ENCODE data around the gene RUNX3. TPM values are rescaled to one million over a fixed set of nuclear protein-coding genes. Genes with fewer than 3 reads are reported as not detected.

RUNX3 gene
- total RNA-seq, 1 experiment from 2014 or later = 22.6 TPM

- no TSS peak for BruUV-seq (replicated peaks)
- Histone ChIP-seq H3K79me2 (ENCODE audit: insufficient read depth, low read length) (no peaks in the 10 kb centered on the region; the same call in 1 of the 2 replicates), H3K9me3 (ENCODE audit: control insufficient read depth in 1 of 2, insufficient read depth in 1 of 2, low read depth in 1 of 2, low read length in 2 of 2) (no peaks in the 10 kb centered on the region), H3K27ac (ENCODE audit: low read depth, low read length) (no peak overlapping the region), H3K36me3 (ENCODE audit: control insufficient read depth in 1 of 2, insufficient read depth in 2 of 2, low read length in 2 of 2) (peaks cover 3 to 6% of the 10 kb centered on the region in 2 experiments; a peak in 2 of 4 replicates), H3K4me1 (ENCODE audit: control insufficient read depth in 1 of 2, insufficient read depth in 2 of 2, low read length in 2 of 2) (no peaks in the 10 kb centered on the region), H3K4me2 (ENCODE audit: low read length) (no peak overlapping the region), H3K4me3 (replicated peaks in 1 of 2; ENCODE audit: low read depth in 1 of 2, low read length in 2 of 2) (no peak overlapping the region), H3K9ac (ENCODE audit: low read length) (no peak overlapping the region), H3K27me3 (ENCODE audit: insufficient read depth, low read length) (no peaks in the 10 kb centered on the region), H4K20me1 (ENCODE audit: insufficient read depth) (no peaks in the 10 kb centered on the region), H3K9me2 (ENCODE audit: insufficient read depth) (no peaks in the 10 kb centered on the region), H2AFZ (ENCODE audit: low read depth, low read length, poor library complexity, severe bottlenecking) (no peak overlapping the region)
- POLR2A ChIA-PET = no interaction called here
- ATAC-seq (no peak), DNase-seq (ENCODE audit: low read depth, low spot score) (no peak)
- intact Hi-C loops (cut with micrococcal nuclease) = no loop called here
- no peak for TF ChIP-seq SIN3A (IDR thresholded peaks at IDR 0.05; ENCODE audit: low read depth)
- TF ChIP-seq EGR1 (IDR thresholded peaks at IDR 0.05; ENCODE audit: low read depth) = no peak
- TF ChIP-seq EZH2phosphoT487 (IDR thresholded peaks at IDR 0.05; ENCODE audit: borderline replicate concordance) = no peak
- TF ChIP-seq REST (IDR thresholded peaks at IDR 0.05; ENCODE audit: low read depth) = no peak
- no peak for TF ChIP-seq ELF1 (IDR thresholded peaks at IDR 0.05; ENCODE audit: borderline replicate concordance, low read depth)
- no peak for TF ChIP-seq YY1 (IDR thresholded peaks at IDR 0.05; ENCODE audit: extremely low read depth, insufficient replicate concordance, low read depth, low read length)
- TF ChIP-seq CEBPB (IDR thresholded peaks at IDR 0.05; ENCODE audit: low read depth) = no peak
- no peak for TF ChIP-seq RAD21 (IDR thresholded peaks at IDR 0.05; ENCODE audit: low read depth)
- no peak for TF ChIP-seq SP1 (IDR thresholded peaks at IDR 0.05; ENCODE audit: low read depth)
- TF ChIP-seq EZH2 (IDR thresholded peaks at IDR 0.05) = no peak
- TF ChIP-seq SRF (IDR thresholded peaks at IDR 0.05; ENCODE audit: low read depth) = no peak
- no peak for TF ChIP-seq POLR2A (IDR thresholded peaks at IDR 0.05; ENCODE audit: borderline replicate concordance, extremely low read depth, insufficient read depth, insufficient read length)
- RAD21 ChIA-PET (ENCODE audit: low non-redundant PET in 1 of 2, low total read pairs in 2 of 2, uncharacterized antibody in 2 of 2, unreplicated experiment in 2 of 2) = no interaction called here
- CTCF ChIA-PET = no interaction called here
Measured at GRCh38 chr1:24920533-24920925, 9.5 kb downstream of the RUNX3 start.
